Measurements from ENCODE around the gene SEC11C.

DNA sequence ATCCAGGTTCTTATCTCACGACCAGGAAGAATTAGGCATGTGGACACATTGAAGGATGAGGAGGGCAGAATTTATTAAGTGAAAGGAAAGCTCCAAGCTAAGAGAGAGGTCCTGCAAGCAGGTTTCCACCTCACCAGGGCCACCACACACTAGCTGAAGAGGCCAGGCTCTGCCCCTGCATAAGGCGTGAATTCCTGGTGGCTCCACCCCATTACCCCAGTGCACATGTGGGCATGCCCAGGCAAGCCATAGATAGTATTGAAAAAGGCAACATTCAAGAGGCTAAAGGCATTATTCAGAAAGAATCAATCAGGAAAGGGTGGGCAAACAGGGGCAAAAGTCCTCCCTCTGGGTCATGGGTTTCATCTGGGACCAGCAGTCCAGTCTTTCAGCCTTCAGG is 49.3 kb downstream of the SEC11C start:
- TF ChIP-seq, protein P1, sequence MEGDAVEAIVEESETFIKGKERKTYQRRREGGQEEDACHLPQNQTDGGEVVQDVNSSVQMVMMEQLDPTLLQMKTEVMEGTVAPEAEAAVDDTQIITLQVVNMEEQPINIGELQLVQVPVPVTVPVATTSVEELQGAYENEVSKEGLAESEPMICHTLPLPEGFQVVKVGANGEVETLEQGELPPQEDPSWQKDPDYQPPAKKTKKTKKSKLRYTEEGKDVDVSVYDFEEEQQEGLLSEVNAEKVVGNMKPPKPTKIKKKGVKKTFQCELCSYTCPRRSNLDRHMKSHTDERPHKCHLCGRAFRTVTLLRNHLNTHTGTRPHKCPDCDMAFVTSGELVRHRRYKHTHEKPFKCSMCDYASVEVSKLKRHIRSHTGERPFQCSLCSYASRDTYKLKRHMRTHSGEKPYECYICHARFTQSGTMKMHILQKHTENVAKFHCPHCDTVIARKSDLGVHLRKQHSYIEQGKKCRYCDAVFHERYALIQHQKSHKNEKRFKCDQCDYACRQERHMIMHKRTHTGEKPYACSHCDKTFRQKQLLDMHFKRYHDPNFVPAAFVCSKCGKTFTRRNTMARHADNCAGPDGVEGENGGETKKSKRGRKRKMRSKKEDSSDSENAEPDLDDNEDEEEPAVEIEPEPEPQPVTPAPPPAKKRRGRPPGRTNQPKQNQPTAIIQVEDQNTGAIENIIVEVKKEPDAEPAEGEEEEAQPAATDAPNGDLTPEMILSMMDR (IDR thresholded peaks at IDR 0.05; ENCODE audit: poor library complexity), result no peak
- no peak for TF ChIP-seq EZH2 (IDR thresholded peaks at IDR 0.05; ENCODE audit: borderline replicate concordance)
